NCI-H146 (cell line): Measurements from ENCODE around the gene SRSF6.
"Not testable (repeated sequence)": the region's sequence is repeated elsewhere in the genome, so short reads cannot be mapped to it uniquely, and the experiment has no call there.

Experiments
- DNase-seq: peaks from one replicate; lab custom pipeline; 2025; lab: John Stamatoyannopoulos, UW

Gene SRSF6

DNA sequence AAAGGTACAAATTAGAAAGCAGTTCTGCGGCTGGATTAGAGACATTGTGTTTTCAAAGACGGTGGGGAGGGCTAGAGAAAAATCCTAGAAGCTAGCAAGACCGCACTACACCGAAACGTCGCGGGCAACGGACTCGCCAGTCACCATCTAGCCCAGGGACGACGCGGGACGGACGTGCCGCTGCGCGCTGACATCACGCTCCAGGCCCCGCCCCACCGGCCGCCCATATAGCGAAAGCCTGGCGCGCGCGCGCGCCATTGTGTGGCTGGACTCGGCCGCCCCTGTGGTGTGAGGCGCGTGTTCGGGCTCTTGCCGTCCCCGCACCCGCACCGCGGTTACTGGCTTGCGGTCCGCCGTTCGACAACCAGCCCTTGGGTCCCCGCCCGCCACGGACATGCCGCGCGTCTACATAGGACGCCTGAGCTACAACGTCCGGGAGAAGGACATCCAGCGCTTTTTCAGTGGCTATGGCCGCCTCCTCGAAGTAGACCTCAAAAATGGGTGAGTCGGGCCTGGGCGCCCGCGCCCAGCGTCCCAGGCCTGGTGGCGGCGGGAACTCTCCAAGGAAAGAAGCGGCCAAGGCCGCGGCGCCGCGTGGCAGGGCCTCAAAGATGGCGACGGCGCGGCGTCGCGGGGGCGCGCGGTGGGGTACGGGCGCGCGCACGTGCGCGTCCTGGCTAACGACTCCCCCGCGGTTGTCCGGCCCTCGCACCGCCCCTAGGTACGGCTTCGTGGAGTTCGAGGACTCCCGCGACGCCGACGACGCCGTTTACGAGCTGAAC, at the start of gene SRSF6:
Gene SRSF6 (plus strand): TSS at position 257 of the 782 bp plus-strand sequence. CDS start 138 bp downstream, at position 395.
- DNase-seq, result peak; percentile 96

DNA sequence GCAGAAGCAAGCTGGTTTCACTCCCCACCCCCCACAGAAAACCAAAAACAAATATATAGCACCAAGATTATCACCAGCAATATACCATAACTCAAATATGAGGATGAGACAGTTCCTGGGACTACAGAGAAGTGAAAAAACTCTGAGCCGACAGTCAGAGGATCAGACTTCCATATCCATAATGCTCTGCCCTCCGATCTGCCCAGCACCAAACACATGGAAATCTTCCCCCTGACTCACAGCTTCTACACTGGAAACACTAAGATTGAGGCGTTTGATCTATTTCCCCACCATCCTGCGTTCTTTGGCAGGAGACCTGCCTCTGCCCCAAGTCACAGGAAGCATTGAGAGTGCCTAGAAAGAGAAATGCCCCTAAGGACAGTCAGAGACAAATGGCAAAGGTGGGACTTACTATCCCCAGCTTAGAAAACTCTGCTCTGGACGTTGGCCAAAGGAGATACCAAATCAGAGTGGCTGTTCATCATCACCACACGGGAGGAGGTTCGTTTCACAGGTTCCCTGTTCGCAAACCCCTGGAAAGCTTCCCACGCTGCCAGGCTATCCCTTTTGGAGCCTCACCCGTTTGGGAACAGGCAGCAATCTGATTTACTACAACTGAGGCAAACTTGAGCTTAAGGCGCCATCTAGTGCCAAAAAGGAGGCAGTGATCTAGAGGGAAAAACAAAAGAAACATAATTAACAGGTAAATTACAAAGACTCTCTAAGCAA, 48.7 kb upstream of the SRSF6 start:
- DNase-seq, result peak; percentile 23

DNA sequence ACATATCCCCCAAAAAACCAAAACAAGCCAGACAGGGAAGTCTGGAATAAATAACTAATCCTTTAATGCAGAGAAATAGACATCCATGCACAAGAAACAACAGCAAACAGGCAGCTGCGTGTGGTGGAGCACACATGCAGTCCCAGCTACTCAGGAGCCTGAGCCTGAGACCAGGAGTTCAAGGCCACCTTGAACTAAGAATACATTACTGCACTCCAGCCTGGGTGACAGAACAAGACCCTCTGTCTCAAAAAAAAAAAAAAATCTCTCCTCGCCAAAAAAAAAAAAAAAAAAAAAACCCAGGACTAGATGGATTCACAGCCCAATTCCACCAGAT, 48.2 kb upstream of the SRSF6 start:
- no peak for DNase-seq

DNA sequence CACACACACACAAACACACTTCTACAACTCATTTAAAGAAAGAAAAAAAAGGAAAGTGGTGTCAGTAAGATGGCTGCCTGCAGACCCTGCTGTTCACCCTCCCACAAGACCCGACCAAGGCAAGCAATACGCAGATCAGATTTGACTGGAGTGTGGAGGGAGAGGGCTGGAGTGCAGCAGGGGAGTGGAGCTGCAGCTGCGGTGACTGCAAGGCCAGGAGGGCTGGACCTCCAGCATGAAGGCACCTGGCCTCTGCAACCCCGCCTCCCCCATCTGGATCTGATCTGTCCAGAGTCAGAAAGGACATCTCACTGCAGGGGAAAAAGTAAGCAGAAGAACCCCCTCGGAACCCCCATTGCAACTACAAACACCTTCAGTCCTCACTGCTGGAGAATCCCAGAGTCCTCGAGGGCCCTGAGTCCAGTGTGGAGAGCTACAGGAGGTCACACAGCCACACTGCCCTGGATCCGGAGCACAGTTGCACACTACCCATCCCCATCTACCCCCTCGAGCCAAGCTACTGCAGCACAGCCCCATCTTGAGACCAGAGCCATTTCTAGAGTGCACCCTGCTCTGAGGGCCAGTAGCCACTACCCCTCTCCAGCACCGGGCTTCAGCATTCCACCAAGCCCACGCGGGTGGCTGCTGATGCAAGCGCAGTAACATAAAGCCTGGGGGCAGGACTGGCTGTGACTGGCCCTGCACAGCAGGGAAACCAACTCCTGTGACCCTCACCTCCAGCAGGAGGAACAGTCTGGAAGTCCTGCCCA, 41.9 kb upstream of the SRSF6 start:
- DNase-seq, result no peak

DNA sequence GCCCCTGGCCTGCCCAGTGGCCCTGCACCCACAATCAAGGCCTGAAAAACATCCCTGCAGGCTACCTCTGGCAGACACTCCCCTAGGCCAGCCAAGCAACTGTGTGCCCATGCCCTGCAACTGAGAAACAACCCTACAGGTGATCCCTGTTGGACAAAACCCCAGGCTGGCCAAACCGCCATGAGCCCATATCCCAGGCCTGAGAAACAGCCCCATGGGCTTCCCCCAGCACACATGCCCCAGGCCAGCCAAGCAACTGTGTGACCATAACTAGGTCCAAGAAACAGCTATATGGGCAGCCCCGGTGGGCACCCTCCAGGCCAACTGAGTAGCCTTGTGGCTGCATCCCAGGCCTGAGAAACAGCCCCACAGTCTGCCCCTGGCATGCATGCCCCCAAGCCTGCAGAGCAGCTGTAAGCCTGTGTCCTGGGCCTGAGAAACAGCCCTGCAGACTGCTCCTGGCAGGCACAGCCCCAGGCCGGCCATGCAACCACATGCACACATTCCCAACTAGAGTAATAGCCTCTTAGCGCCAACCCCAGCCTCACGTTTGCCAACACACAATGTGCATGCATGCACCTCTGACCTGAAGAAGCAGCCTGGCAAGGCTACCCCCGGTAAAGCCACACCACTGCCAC, 41.0 kb upstream of the SRSF6 start:
- no peak for DNase-seq

DNA sequence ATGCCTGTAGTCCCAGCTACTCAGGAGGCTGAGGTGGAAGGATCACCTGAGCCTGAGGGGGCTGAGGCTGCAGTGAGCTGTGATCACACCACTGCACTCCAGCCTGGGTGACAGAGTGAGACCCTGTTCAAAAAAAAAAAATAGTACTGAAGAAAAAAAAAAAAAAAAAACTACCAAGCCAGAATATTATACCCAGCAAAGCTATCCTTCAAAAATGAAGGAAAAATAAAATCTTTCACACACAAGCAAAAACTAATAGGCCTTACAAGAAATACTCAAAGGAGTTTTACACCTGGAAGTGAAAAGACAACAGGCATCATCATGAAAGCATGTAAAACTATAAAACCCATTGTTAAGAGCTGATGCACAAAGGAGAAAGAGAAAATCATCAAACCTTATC, 37.5 kb upstream of the SRSF6 start:
- DNase-seq, result no peak

DNA sequence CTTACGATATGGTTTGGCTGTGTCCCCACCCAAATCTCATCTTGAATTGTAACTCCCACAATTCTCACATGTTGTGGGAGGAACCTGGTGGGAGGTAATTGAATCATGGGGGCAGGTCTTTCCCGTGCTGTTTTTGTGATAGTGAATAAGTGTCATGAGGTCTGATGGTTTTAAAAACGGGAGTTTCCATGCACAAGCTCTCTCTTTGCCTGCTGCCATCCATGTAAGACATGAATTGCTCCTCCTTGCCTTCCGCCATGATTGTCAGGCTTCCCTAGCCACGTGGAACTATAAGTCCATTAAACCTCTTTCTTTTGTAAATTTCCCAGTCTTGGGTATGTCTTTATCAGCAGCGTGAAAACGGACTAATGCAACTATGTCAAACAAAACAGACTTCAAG, 36.8 kb upstream of the SRSF6 start:
- DNase-seq, result not testable (repeated sequence)

DNA sequence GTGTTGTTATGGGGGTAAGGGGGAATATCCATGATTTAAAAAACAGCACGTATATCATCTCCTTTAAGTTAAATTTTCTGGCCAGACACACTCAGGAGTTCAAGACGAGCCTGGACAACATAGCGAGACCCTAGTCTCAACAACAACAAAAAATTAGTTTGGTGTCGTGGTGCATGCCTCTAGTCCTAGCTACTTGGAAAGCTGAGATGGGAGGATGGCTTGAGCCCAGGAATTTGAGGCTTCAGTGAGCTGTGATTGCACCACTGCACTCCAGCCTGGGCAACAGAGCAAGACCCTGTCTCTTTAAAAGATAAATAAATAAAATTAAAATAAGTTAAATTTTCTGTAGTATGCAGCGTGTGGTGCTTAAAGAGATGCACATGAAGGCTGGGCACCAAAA, 31.5 kb upstream of the SRSF6 start:
- no peak for DNase-seq

DNA sequence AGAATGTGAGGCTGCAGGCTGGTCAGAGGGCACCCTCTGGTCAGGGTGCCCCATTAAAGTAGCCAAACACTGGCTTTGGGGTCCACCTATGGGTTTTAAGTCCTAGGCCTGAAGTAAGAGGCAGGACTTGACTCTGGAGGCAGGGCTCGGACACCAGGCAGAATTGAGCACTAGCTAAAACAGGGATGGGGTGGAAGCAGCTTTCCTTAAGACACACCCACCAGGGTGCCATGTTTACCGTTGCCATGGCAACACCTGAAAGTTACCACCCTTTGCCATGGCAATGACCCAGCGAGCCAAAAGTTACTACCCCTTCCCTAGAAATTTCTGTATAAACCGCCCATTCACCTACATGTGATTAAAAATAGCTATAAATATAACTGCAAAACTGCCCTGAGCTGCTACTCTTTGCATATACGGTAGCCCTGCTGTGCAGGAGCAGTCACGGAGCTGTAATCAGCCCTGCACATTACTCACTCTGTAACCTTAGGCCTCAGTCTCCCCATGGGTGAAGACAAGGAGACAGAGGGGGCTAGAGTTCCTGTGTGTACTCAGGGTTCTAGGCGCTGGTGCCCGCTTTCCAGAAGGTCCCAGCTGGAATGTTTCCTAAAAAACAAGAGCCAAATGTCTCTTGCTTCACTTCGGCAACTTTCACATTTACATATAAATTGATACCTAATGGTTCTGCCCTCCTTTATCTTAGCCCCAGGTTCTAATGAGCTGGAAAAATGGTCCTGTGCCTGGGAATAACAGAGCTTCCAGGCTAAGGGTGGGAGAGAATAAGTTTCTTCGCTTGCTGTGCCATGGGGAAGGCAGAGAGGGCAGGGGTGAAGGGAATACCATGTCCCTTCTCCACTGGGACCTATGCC, 27.2 kb upstream of the SRSF6 start:
- DNase-seq, result no peak

DNA sequence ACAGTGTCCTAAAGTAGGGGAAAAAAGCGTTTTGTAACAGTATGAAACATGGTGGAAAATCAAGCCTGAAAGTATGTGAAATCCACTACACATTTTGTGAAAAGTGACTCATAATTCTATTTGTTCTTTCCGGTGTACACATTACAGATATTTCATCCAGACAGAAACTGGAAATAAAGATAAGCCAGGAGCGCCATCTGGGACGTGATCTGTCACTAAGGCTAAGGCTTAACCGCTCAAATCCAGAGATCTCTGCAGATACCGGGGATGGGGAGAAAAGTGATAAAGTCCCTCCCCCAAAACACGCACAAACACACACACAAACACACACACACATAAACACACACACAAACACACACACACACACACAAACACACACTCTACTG, 26.6 kb upstream of the SRSF6 start:
- no peak for DNase-seq

DNA sequence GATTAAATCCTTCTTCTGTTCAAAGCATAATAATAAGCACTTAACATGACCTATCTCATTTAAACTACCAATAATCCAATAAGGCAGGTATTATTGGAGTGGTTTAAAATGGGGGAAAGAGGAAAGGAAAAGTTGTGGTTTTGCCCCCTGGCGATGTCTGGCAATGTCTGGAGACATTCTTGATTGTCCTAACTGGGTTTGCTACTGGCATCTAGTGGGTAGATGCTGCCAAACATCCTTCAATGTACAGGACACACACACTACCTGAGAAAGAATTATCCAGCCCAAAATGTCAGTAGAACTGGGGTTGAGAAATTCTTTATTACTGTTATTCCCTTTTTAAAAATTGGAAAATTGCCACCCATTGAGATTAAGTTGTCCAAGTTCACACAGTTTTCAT, 25.2 kb upstream of the SRSF6 start:
- DNase-seq, result no peak

DNA sequence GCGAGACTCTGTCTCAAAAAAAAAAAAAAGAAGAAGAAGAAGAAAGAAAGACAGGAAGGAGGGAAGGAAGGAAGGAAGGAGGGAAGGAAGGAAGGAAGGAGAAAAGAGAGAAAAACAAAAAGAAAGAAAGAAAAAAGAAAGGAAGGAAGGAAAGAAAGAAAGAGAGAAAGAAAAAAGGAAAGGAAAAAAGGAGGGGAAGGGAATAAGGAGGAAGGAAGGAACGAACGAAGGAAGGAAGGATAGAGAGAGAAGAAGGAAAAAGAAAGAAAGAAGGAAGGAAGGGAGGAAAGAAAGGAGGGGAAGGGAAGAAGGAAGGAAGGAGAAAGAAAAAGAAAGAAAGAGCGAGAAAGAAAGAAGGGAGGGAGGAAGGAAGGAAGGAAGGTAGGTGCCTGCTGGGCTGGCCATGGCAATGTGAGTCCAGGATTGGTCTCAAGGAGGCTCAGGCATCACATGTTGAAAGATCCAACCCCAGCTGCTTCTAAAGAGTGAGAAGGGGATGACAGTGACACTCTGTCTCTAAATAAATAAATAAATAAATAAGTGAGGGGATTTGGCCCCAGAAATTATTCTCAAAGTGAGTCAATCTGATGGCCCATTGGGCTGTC, 24.3 kb upstream of the SRSF6 start:
- no peak for DNase-seq

DNA sequence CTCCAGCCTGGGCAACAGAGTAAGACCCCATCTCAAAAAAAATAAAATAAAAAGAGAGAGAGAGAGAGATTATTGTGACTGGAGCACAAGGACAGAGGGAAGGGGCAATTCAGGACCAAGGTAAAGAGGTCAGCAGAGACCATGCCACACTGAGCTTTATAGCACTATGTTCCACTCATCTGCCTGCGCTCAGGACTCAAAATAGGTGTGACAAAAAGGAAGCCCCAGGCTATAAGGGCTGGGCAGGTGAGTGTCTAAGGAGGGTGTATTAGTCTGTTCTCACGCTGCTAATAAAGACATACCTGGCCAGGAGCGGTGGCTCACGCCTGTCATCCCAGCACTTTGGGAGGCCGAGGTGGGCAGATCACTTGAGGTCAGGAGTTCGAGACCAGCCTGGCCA, 23.1 kb upstream of the SRSF6 start:
- DNase-seq, result no peak

DNA sequence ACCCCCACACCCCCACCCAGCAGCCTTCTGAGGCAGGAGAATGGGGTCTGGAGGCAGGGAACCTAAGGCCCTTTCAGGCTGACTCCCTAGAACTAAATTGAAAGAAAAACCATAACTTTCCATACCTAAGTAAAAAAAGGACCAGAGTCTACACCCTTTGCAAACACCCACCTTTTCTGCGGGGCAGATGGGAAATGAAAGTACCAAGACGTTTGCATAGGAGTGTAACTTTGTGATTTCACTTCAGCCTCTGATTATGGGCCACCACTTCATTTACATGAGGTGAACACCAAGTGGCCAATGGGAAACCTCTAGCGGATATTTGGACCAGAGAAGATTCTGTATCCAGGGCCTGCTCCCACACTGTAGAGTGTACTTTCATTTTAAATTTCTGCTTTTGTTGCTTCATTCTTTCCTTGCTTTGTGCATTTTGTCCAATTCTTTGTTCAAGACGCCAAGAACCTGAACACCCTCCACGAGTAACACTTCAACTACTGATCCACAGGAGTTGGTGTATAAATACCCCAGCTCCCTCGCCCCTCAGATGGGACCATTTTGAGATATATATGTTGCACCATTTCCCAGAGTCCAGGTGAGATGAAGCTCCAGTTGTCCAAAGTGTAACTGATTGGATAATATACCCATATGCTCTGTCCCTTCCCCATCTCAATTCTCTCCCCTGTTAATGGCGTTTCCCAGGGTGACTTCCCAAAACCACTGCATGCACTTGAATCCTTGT, 18.9 kb upstream of the SRSF6 start:
- DNase-seq, result no peak

DNA sequence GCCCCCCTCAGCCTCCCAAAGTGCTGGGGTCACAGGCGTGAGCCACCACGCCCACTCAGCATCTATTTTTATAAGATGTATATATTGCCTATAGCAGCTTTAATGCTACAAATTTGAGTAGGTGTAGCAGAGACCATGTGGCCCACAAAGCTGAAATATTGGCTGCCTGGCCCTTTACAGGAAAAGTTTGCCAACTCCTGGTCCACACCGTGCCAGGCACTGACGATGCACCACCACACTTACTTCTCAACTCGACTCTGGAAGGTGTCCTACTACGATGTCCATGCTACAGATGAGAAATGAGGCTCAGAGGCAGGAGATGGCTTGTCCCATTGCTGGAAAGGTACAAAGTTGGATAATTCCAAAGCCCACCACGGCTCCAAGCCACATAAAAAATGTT, 17.2 kb upstream of the SRSF6 start:
- no peak for DNase-seq

DNA sequence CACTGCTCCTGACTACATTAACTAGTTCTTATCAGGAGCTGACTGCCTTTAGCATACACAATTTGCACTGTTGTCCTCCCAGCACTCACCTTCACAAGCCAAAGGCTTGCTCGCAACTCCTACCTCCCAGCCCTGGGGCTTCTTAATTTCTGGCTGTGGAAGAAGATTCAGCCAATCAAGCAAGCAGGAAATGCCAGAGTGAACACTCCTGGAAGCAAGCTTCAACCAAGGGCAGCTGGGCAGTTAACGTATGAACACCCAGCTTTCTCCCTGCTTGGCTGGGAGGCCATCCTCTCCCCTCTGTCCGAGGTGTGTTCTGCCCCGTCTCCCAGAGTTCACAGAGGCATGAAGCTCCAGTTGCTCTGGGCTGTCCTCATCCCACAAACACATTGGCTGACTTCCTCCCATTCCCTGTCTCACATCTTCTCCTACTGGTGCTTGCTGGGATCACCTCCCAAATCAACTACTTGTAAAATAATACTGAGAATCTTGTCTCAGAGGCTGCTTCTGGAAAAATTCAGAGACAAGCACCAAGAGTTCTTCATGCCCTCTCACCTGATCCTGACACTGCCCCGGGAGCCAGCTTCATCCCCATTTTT, 15.3 kb upstream of the SRSF6 start:
- no peak for DNase-seq

DNA sequence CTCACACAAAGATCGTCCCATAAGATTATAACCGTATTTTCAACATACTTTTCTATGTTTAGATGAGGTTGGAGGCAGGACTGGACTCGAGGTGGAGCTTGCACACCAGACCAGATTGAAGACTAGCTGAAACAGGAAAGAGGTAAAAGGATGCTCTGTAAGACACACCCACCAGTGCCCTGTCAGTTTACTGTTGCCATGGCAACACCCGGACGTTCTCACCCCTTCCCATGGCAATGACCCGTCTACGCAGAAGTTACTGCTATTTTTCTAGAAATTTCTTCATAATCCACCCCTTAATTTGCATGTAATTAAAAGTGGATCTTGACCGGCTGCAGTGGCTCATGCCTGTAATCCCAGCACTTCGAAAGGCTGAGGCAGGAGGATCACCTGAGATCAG, 13.6 kb upstream of the SRSF6 start:
- DNase-seq, result peak; percentile 44

DNA sequence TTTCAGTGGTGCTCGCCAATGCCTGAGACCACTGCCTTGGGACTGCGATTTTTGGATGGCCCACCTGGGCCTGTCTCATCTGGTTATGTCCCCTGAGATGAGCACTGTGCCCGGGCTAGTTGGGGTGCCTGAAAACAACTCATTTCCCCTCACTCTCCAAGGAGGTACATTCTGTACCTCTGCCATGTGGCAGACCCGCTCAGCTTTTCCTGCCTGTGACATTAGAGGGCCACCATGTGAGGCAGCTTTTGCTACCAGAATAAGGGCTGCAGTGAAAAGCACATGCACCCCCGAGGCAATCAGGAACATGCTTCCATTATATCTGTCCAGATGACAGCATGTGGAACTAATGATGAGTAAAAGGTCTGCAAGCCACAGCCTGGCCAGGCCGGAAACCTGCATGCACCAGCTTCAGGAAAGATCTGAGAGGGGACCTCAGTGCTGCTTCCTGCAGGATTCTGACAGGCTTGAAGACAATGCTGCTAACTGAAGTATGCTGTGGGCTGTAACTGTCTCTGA, 11.3 kb upstream of the SRSF6 start:
- no peak for DNase-seq

DNA sequence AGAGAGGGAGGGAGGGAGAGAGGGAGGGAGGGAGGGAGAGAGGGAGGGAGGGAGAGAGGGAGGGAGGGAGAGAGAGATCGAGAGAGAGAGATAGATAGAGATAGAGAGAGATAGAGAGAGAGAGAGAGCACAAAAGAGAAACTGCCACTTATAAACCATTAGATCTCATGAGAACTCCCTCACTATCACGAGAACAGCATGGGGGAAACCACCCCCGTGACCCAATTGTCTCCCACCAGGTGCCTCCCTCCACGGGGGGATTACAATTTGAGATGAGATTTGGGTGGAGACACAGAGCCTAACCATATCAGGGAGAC, 9.3 kb upstream of the SRSF6 start:
- not testable (repeated sequence) for DNase-seq
